ENCODE results near the gene EPB41L1. TPM values are rescaled to one million over a fixed set of nuclear protein-coding genes. Genes with fewer than 3 reads are reported as not detected.

The EPB41L1 gene
- total RNA-seq, 1 experiment from 2014 or later: 8.6 TPM

DNA sequence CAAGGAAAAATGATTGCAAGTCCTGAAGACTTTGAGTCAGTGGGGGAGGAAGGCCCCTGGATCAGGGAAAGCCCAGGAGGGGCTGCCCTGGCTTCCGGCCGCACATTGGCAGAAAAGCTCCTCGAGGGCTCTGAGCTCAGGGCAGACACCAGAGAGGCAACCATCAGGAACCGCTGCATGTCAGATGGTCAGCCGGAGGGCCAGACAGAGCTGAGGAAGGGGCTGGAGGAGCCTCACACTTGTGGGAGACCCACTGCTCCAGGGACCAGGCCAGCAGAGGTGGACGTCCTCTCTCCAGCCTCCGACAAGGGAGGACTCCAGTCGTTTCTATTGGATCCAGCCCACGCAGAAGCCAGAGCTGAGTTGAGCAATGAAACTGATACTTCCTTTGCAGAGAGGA lies 51.5 kb downstream of the EPB41L1 start:
- no TSS peak for BruUV-seq (replicated peaks)
- no peaks in the 10 kb centered on the region for H3K9me3 ChIP-seq (ENCODE audit: control insufficient read depth, insufficient read depth, low read depth, low read length)
- DNase-seq (ENCODE audit: low read depth, low spot score) (no peak), ATAC-seq (no peak)
- POLR2A ChIA-PET: no interaction called here
- CTCF ChIA-PET: interaction anchor here (0.6 to 0.7 kb wide), 3 partner anchors 101 to 230 kb away, joined by 3 to 5 read pairs (median 3); no protein-coding TSS in a partner anchor
- H3K4me3 ChIP-seq (ENCODE audit: low read depth in 2 of 2, low read length in 2 of 2): no peak overlapping the region
- H3K27ac ChIP-seq (ENCODE audit: low read length): no peak overlapping the region
- no peaks in the 10 kb centered on the region for H3K27me3 ChIP-seq (ENCODE audit: control insufficient read depth, insufficient read depth, low read length)
- intact Hi-C loops (cut with micrococcal nuclease; ENCODE audit: unreplicated experiment) (no loop called here), in situ Hi-C loops (cut with HindIII; ENCODE audit: low pct_unique_long_range_greater_than_20kb, low sequenced_read_pairs) (no loop called here)
- no peak for TF ChIP-seq SIN3A (IDR thresholded peaks at IDR 0.05; ENCODE audit: borderline replicate concordance, insufficient read depth, low read depth, low read length)
- TF ChIP-seq CTCF (IDR thresholded peaks at IDR 0.05): no peak
- TF ChIP-seq REST (IDR thresholded peaks at IDR 0.05; ENCODE audit: insufficient read depth in 1 of 2, low read depth in 2 of 2, low read length in 1 of 2): no peak
- no peak for TF ChIP-seq POLR2AphosphoS5 (IDR thresholded peaks at IDR 0.05; ENCODE audit: low read depth, low read length)
- TF ChIP-seq TCF7L2 (IDR thresholded peaks at IDR 0.05; ENCODE audit: low read depth, low read length): no peak
- no peaks in the 10 kb centered on the region for H3K4me1 ChIP-seq (ENCODE audit: control insufficient read depth, insufficient read depth, low read length)
- H3K36me3 ChIP-seq (ENCODE audit: control insufficient read depth, insufficient read depth, low read length): no peaks in the 10 kb centered on the region

GRCh38 chr20:36206641-36207040 lies 52.1 kb downstream of the EPB41L1 start:
- ChIA-PET CTCF (interaction anchor here (0.6 to 0.7 kb wide), 3 partner anchors 100 to 229 kb away, joined by 3 to 5 read pairs (median 3); no protein-coding TSS in a partner anchor), POLR2A (no interaction called here)
- no TSS peak for BruUV-seq (replicated peaks)
- Histone ChIP-seq H3K9me3 (ENCODE audit: control insufficient read depth, insufficient read depth, low read depth, low read length) (no peaks in the 10 kb centered on the region), H3K4me1 (ENCODE audit: control insufficient read depth, insufficient read depth, low read length) (no peaks in the 10 kb centered on the region), H3K4me3 (ENCODE audit: low read depth in 2 of 2, low read length in 2 of 2) (no peak overlapping the region), H3K27ac (ENCODE audit: low read length) (no peak overlapping the region), H3K27me3 (ENCODE audit: control insufficient read depth, insufficient read depth, low read length) (no peaks in the 10 kb centered on the region), H3K36me3 (ENCODE audit: control insufficient read depth, insufficient read depth, low read length) (no peaks in the 10 kb centered on the region)
- in situ Hi-C loops (cut with HindIII; ENCODE audit: low pct_unique_long_range_greater_than_20kb, low sequenced_read_pairs): no loop called here
- intact Hi-C loops (cut with micrococcal nuclease; ENCODE audit: unreplicated experiment): no loop called here
- no peak for ATAC-seq
- no peak for DNase-seq (ENCODE audit: low read depth, low spot score)
- no peak for TF ChIP-seq CTCF (IDR thresholded peaks at IDR 0.05)
- TF ChIP-seq REST (IDR thresholded peaks at IDR 0.05; ENCODE audit: insufficient read depth in 1 of 2, low read depth in 2 of 2, low read length in 1 of 2): no peak
- no peak for TF ChIP-seq SIN3A (IDR thresholded peaks at IDR 0.05; ENCODE audit: borderline replicate concordance, insufficient read depth, low read depth, low read length)
- TF ChIP-seq POLR2AphosphoS5 (IDR thresholded peaks at IDR 0.05; ENCODE audit: low read depth, low read length): no peak
- TF ChIP-seq TCF7L2 (IDR thresholded peaks at IDR 0.05; ENCODE audit: low read depth, low read length): no peak

Data from Panc1 (cell line).